ENCODE data around the gene C14orf132.
"Not testable (repeated sequence)": the region's sequence is repeated elsewhere in the genome, so short reads cannot be mapped to it uniquely, and the experiment has no call there.

Gene C14orf132

GRCh38 chr14:96056509-96057422, 17.6 kb downstream of the C14orf132 start:
- Histone ChIP-seq H3K27ac (no peak overlapping the region), H3K4me3 (no peak overlapping the region)

GRCh38 chr14:96057738-96058137, 18.6 kb downstream of the C14orf132 start:
- H3K4me3 ChIP-seq: no peak overlapping the region
- no peak overlapping the region for H3K27ac ChIP-seq

GRCh38 chr14:96058576-96059200, 19.5 kb downstream of the C14orf132 start:
- Histone ChIP-seq H3K27ac (no peak overlapping the region), H3K4me3 (no peak overlapping the region)

GRCh38 chr14:96059519-96060135, 20.5 kb downstream of the C14orf132 start:
- no peak overlapping the region for H3K4me3 ChIP-seq
- H3K27ac ChIP-seq: no peak overlapping the region

- no peak overlapping the region for H3K4me3 ChIP-seq
- no peak overlapping the region for H3K27ac ChIP-seq
Observed at GRCh38 chr14:96060186-96060933, 21.2 kb downstream of the C14orf132 start.

- no peak overlapping the region for H3K4me3 ChIP-seq
- H3K27ac ChIP-seq: no peak overlapping the region
Observed at GRCh38 chr14:96062010-96062409, 22.8 kb downstream of the C14orf132 start.

GRCh38 chr14:96062506-96062905, 23.3 kb downstream of the C14orf132 start:
- no peak overlapping the region for H3K27ac ChIP-seq

GRCh38 chr14:96064866-96065265, 25.7 kb downstream of the C14orf132 start:
- Histone ChIP-seq H3K27ac (no peak overlapping the region), H3K4me3 (no peak overlapping the region)

More at GRCh38 chr14:96062506-96062905, 23.3 kb downstream of the C14orf132 start:
- H3K4me3 ChIP-seq: no peak overlapping the region

GRCh38 chr14:96065661-96066459, 26.7 kb downstream of the C14orf132 start:
- Histone ChIP-seq H3K27ac (no peak overlapping the region), H3K4me3 (no peak overlapping the region)

GRCh38 chr14:96066976-96067375, 27.8 kb downstream of the C14orf132 start:
- Histone ChIP-seq H3K4me3 (no peak overlapping the region), H3K27ac (no peak overlapping the region)

- Histone ChIP-seq H3K4me3 (no peak overlapping the region), H3K27ac (no peak overlapping the region)
Observed at GRCh38 chr14:96067985-96068930, 29.1 kb downstream of the C14orf132 start.

- no peak overlapping the region for H3K27ac ChIP-seq
- H3K4me3 ChIP-seq: no peak overlapping the region
Observed at GRCh38 chr14:96069421-96069820, 30.3 kb downstream of the C14orf132 start.

GRCh38 chr14:96071561-96071960, 32.4 kb downstream of the C14orf132 start:
- no peak overlapping the region for H3K27ac ChIP-seq
- H3K4me3 ChIP-seq: no peak overlapping the region

GRCh38 chr14:96072076-96072475, 32.9 kb downstream of the C14orf132 start:
- Histone ChIP-seq H3K27ac (no peak overlapping the region), H3K4me3 (no peak overlapping the region)

GRCh38 chr14:96072746-96073145, 33.6 kb downstream of the C14orf132 start:
- H3K4me3 ChIP-seq: no peak overlapping the region
- no peak overlapping the region for H3K27ac ChIP-seq

GRCh38 chr14:96073260-96074039, 34.3 kb downstream of the C14orf132 start:
- H3K4me3 ChIP-seq: not testable (repeated sequence)

GRCh38 chr14:96077983-96078624, 38.9 kb downstream of the C14orf132 start:
- H3K27ac ChIP-seq: peak overlapping the region in 2 of 21 experiments; percentile 5 to 30
- H3K4me3 ChIP-seq: no peak overlapping the region

More at GRCh38 chr14:96073260-96074039, 34.3 kb downstream of the C14orf132 start:
- H3K27ac ChIP-seq: not testable (repeated sequence)
